ENCODE measurements around the gene ABHD6.

DNA sequence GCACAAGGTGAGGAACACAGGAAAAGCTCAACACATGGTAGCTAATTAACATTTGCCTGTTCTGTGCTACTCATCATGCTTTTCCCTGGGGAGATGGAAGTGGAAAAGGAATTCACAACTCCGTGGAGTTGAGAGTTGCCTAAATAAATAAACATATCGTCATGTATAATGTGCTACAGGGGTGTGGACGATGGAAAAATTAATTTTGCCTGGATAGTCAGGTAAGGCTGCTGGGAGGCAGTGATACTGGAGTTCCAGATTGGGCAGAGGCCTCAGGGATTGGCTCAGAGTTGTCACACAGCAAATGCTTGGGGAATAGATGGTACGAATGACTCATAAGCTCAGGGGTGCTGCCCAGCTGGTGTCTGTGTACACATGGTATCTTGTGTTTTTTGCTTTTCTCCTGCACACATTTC is 3.1 kb upstream of the ABHD6 start:
- TF ChIP-seq, protein P1, sequence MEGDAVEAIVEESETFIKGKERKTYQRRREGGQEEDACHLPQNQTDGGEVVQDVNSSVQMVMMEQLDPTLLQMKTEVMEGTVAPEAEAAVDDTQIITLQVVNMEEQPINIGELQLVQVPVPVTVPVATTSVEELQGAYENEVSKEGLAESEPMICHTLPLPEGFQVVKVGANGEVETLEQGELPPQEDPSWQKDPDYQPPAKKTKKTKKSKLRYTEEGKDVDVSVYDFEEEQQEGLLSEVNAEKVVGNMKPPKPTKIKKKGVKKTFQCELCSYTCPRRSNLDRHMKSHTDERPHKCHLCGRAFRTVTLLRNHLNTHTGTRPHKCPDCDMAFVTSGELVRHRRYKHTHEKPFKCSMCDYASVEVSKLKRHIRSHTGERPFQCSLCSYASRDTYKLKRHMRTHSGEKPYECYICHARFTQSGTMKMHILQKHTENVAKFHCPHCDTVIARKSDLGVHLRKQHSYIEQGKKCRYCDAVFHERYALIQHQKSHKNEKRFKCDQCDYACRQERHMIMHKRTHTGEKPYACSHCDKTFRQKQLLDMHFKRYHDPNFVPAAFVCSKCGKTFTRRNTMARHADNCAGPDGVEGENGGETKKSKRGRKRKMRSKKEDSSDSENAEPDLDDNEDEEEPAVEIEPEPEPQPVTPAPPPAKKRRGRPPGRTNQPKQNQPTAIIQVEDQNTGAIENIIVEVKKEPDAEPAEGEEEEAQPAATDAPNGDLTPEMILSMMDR (IDR thresholded peaks at IDR 0.05) = no peak
- no peak for TF ChIP-seq POLR2A (IDR thresholded peaks at IDR 0.05)
